HG02642 (cell line): Measurements from ENCODE around the gene KIT.
A peak's percentile ranks its signal among the peaks of the same experiment; 100 is the strongest.
"Not testable (repeated sequence)": the region's sequence is repeated elsewhere in the genome, so short reads cannot be mapped to it uniquely, and the experiment has no call there.

Source experiments
- ATAC-seq: cut with Tn5 transposase; IDR thresholded peaks from one replicate; pipeline ENCODE4 v1.9.1; 2021; ENCODE audit warnings: mild to moderate bottlenecking; ENCODE audit not compliant: unreplicated experiment, poor library complexity

KIT gene

GRCh38 chr4:54657551-54658251 lies at the start of gene KIT:
KIT (plus strand) TSS chr4:54657957; CDS start chr4:54658015, 58 bp downstream.
- ATAC-seq: no peak

GRCh38 chr4:54609310-54609709 lies 48.4 kb upstream of the KIT start:
- no peak for ATAC-seq

DNA sequence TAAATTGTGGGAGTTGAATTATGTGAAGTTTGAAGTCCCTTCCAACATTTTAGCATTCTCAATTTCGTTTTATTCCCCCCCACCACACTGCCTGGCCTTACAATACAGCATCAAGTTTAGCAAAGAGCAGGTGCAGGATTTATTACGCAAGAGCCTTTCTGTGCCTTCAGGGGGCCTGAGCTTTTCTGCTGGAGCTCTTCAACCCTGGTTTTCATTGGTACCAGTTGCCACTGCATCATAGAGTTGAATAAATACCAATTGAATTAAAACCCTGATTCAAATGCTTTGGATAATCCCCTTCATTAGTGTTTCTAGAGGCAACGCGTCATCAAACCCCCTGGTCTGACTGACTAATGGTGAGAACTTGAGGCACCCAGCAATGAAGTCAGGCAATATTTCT lies 43.6 kb upstream of the KIT start:
- ATAC-seq: no peak

DNA sequence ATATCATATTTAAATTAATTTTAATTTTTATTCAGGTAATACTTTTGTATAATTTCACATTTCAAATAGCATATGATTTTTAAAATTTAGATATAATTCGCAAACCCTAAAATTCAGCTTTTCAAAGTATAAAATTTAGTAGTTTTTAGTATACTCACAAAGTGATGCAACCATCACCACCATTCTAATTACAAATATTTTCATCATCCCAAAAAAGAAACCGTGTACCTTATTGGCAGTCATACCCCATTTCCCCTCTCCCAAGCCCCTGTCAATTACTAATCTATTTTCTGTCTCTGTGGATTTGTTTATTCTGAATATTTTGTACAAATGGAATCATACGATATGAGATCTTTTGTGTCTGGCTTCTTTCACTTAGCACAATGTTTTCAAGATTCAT lies 37.0 kb upstream of the KIT start:
- ATAC-seq: no peak

GRCh38 chr4:54625391-54625790 lies 32.4 kb upstream of the KIT start:
- no peak for ATAC-seq

GRCh38 chr4:54626113-54626512 lies 31.6 kb upstream of the KIT start:
- ATAC-seq: no peak

DNA sequence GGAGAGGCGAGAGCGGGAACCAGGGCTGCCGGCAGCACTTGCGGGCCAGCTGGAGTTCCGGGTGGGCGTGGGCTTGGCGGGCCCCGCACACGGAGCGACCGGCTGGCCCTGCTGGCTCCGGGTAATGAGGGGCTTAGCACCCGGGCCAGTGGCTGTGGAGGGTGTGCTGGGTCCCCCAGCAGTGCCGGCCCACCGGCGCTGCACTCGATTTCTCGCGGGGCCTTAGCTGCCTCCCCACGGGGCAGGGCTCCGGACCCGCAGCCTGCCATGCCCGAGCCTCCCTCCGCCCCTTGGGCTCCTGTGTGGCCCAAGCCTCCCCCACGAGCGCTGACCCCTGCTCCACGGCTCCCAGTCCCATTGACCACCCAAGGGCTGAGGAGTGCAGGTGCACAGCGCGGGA lies 25.2 kb upstream of the KIT start:
- ATAC-seq: no peak

DNA sequence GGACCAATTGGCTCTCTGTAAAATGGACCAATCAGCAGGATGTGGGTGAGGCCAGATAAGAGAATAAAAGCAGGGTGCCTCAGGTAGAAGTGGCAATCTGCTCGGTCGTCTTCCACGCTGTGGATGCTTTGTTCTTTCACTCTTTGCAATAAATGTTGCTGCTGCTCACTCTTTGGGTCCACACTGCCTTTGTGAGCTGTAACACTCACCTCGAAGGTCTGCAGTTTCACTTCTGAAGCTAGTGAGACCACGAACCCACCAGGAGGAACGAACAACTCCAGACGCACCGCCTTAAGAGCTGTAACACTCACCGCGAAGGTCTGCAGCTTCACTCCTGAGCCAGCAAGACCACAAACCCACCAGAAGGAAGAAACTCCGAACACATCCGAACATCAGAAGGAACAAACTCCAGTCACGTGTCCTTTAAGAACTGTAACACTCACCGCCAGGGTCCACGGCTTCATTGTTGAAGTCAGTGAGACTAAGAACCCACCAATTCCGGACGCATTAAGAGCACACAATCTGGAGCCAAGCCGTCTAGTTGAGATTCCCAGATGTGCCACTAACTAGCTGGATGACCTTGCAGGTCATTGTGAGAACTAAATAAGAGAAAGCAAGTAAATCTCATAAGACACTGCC lies 24.5 kb upstream of the KIT start:
- ATAC-seq: not testable (repeated sequence)

DNA sequence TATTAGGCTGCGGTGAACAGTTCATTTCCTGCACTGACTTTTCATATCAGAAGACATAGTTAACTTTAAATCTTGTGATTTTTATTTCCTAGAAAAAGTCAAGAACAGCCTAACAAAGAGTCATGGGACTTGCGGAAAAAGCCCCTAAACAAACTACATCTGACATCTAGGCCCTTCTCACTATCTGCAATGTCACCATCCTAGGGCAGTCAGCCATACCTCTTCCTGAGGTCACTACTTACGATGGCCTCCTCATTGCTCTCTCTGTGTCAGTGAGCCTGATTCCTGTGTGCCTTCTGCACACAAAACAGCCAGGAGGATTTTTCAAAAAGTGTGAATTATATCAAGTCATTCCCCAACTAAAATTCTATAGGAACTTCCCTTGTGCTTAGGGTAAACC lies 22.4 kb upstream of the KIT start:
- ATAC-seq: no peak

- ATAC-seq: no peak
Observed at GRCh38 chr4:54637325-54637724, 20.4 kb upstream of the KIT start.

DNA sequence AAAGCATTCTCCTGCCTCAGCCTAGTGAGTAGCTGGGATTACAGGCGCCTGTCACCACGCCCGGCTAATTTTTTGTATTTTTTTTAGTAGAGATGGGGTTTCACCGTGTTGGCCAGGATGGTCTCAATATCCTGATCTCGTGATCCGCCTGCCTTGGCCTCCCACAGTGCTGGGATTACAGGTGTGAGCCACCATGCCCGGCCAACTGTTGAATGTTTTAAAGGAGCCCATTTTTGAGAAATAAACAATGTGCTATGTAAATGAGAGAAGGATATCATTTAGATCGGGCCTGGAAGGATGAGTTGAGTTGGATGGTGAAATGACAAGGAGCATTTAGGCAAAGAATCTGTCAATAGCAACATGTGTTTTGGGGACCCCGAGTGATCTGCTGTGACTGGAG lies 16.7 kb upstream of the KIT start:
- ATAC-seq: not testable (repeated sequence)

GRCh38 chr4:54643172-54643571 lies 14.6 kb upstream of the KIT start:
- ATAC-seq: no peak

- ATAC-seq: no peak
Observed at GRCh38 chr4:54643958-54644751, 13.6 kb upstream of the KIT start.

- ATAC-seq: no peak
Observed at GRCh38 chr4:54645830-54646229, 11.9 kb upstream of the KIT start.

GRCh38 chr4:54647070-54647469 lies 10.7 kb upstream of the KIT start:
- ATAC-seq: no peak

GRCh38 chr4:54651050-54651449 lies 6.7 kb upstream of the KIT start:
- no peak for ATAC-seq

- ATAC-seq: no peak
Observed at GRCh38 chr4:54654753-54655152, 3.0 kb upstream of the KIT start.

DNA sequence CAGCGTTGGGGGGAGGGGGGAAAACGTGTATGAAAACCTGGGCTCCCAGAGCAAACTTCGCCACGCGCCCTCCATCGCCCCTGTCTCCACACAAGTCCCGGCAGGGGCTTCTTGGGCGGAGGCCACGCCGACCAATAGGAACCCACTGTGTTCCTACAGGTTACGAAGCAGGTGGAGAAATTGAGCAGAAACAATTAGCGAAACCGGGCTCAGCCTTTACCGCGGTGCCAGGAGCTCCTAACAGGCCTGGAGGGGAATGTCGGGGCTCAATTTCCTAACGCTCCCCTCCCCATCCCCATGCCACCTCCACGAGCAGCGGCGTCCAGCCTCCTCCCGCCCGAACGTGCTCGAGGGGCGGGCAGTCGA lies 589 bp upstream of the KIT start:
- no peak for ATAC-seq

DNA sequence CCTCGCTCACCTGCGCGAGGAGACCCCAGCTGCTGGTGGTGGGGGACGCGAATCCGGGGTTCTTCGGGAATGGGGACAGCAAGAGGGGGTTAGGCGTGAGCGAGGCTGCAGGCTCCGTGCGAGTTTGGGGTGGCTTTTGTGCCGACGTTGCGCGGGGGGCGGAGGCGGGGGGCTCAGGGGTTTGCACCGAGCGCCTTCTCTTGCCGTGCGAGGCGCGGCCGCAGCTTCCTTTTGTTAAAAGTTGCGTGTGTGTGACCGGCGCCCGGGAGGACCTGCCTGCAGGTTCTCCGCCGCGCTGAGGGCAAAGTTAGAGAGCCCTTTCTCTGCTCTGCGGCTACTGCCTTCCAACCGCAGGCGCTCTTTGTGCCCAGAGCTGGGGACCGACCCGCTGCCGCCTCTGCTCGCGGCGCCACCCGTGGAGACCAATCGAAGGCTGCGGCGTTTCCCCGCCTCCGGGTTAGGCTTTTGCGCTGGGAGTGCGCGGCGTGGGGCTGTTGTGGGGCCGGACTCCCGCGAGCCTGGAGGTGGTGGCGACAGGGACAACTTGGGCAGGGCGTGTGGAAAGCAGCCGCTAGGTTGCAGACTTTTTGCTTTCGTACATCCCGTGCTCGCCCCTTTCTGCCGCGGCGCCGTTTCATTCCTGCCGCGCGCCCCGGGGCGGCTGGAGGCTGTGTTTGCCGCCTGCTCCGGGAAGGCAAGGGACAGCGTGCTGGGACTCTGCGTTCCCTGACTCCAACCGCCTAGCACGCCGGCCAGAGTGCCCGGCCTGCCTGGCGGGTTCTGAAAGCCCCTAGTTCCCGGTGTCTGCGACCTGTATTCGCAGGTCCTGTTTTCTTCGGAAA lies 716 bp downstream of the KIT start:
- peak; percentile 54 for ATAC-seq

- no peak for ATAC-seq
Observed at GRCh38 chr4:54659313-54659712, 1.6 kb downstream of the KIT start.
